SW480 (cell line): Measurements from ENCODE around the gene ITGB8.

Experiments
- DNase-seq: peaks from one replicate; pipeline ENCODE4 v3.0.0-alpha.2; 2016; ENCODE audit warnings: low spot score

ITGB8 gene

GRCh38 chr7:20340839-20341238 lies 10.1 kb downstream of the ITGB8 start:
- DNase-seq: peak; percentile 56

GRCh38 chr7:20343205-20343604 lies 12.5 kb downstream of the ITGB8 start:
- no peak for DNase-seq

- no peak for DNase-seq
Observed at GRCh38 chr7:20343941-20344340, 13.2 kb downstream of the ITGB8 start.

- no peak for DNase-seq
Observed at GRCh38 chr7:20344396-20344795, 13.7 kb downstream of the ITGB8 start.

GRCh38 chr7:20346577-20346976 lies 15.9 kb downstream of the ITGB8 start:
- DNase-seq: no peak

- no peak for DNase-seq
Observed at GRCh38 chr7:20347680-20348079, 17.0 kb downstream of the ITGB8 start.

GRCh38 chr7:20348125-20348807 lies 17.6 kb downstream of the ITGB8 start:
- no peak for DNase-seq

GRCh38 chr7:20350518-20350951 lies 19.8 kb downstream of the ITGB8 start:
- DNase-seq: no peak

GRCh38 chr7:20350996-20351692 lies 20.4 kb downstream of the ITGB8 start:
- DNase-seq: no peak

- peak; percentile 10 for DNase-seq
Observed at GRCh38 chr7:20351901-20352300, 21.2 kb downstream of the ITGB8 start.

GRCh38 chr7:20352573-20353306 lies 22.0 kb downstream of the ITGB8 start:
- DNase-seq: peak; percentile 98

- DNase-seq: no peak
Observed at GRCh38 chr7:20354610-20355528, 24.2 kb downstream of the ITGB8 start.

GRCh38 chr7:20358106-20358505 lies 27.4 kb downstream of the ITGB8 start:
- DNase-seq: no peak

GRCh38 chr7:20358762-20359282 lies 28.1 kb downstream of the ITGB8 start:
- no peak for DNase-seq

GRCh38 chr7:20359341-20359963 lies 28.8 kb downstream of the ITGB8 start:
- DNase-seq: no peak

GRCh38 chr7:20362574-20363253 lies 32.0 kb downstream of the ITGB8 start:
- no peak for DNase-seq

GRCh38 chr7:20364571-20365196 lies 34.0 kb downstream of the ITGB8 start:
- DNase-seq: no peak

GRCh38 chr7:20365486-20365885 lies 34.8 kb downstream of the ITGB8 start:
- no peak for DNase-seq

GRCh38 chr7:20374399-20374798 lies 43.7 kb downstream of the ITGB8 start:
- no peak for DNase-seq

- DNase-seq: no peak
Observed at GRCh38 chr7:20376796-20377195, 46.1 kb downstream of the ITGB8 start.
